Measurements from ENCODE around the gene MAZ. TPM values are rescaled to one million over a fixed set of nuclear protein-coding genes. Genes with fewer than 3 reads are reported as not detected.

The MAZ gene
- total and polyA plus RNA-seq, 3 experiments from 2014 or later: 85.7 to 478 (median 455) TPM

- Histone ChIP-seq H3K9me3 (ENCODE audit: low read length) (no peaks in the 10 kb centered on the region), H3K27ac (ENCODE audit: low read depth, low read length) (peak overlapping the region; percentile 60), H3K4me1 (ENCODE audit: insufficient read depth, low read length) (peaks cover 85% of the 10 kb centered on the region), H3K4me3 (ENCODE audit: low read length) (peak overlapping the region; percentile 79), H3K27me3 (ENCODE audit: insufficient read depth, low read length, poor library complexity, severe bottlenecking) (no peaks in the 10 kb centered on the region), H3K36me3 (ENCODE audit: insufficient read depth, low read length) (peaks cover 15% of the 10 kb centered on the region)
- peaks cover 60 to 80% (median 70%) of the 10 kb centered on the region in 3 donors for H3K4me1 Mint-ChIP-seq
- DNase-seq: peak in 4 of 5 donors; percentile 27 to 74 (median 42)
- H3K9me3 Mint-ChIP-seq: no peaks in the 10 kb centered on the region
- no peaks in the 10 kb centered on the region for H3K27me3 Mint-ChIP-seq
- ChIA-PET CTCF (interaction anchor here (0.7 to 8.7 kb wide), 6 partner anchors 13 to 145 kb away, joined by 3 to 92 read pairs (median 43); partner anchors contain the start of gene MAZ), POLR2A (interaction anchor here (0.5 to 3.1 kb wide), 11 partner anchors 7 to 120 kb away, joined by 3 to 17 read pairs (median 3); partner anchors contain the start of genes KIF22 and MAZ)
- peak overlapping the region; percentile 93 to 99 (median 96) for H3K4me3 Mint-ChIP-seq
- H3K36me3 Mint-ChIP-seq: peaks cover 0 to 39% (median 6%) of the 10 kb centered on the region in 3 donors
- peak overlapping the region; percentile 72 to 98 (median 94) for H3K27ac Mint-ChIP-seq
These were observed 14.7 kb downstream of the MAZ start for GRCh38 chr16:29820730-29821642.

DNA sequence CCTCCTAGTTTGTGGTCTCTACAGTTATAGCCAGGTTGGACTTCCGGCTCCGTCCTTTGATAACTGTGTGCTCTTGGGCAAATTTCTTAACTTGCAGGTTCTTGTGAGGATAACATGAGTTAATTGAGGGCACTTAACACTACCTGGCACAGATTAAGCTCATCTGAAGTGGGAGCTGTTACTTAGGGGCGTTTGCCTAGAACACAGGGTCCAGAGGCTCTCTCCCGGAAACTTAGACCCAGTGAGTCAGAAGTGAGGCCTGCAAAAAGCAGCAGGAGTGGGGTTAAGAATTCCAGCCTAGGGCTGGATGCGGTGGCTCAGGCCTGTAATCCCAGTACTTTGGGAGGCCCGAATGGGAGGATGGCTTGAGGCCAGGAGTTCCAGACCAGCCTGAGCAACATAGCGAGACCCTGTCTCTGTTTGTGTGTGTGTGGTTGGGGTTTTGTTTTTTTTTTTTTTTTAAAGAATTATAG is 15.3 kb downstream of the MAZ start:
- DNase-seq: no peak
- H3K9me3 ChIP-seq (ENCODE audit: low read length): no peaks in the 10 kb centered on the region
- H3K4me1 Mint-ChIP-seq: peaks cover 62 to 83% (median 69%) of the 10 kb centered on the region in 3 donors
- no peaks in the 10 kb centered on the region for H3K27me3 Mint-ChIP-seq
- ChIA-PET POLR2A (interaction anchor here (0.5 to 3.1 kb wide), 8 partner anchors 8 to 1045 kb away, joined by 3 to 17 read pairs (median 4); partner anchors contain the start of gene MAZ), CTCF (interaction anchor here (0.7 to 8.7 kb wide), 7 partner anchors 14 to 121 kb away, joined by 3 to 92 read pairs (median 4); partner anchors contain the start of gene MAZ)
- H3K27ac ChIP-seq (ENCODE audit: low read depth, low read length): peak overlapping the region; percentile 60
- H3K36me3 Mint-ChIP-seq: peaks cover 0 to 38% (median 6%) of the 10 kb centered on the region in 3 donors
- H3K27ac Mint-ChIP-seq: peak overlapping the region; percentile 72 to 98 (median 94)
- H3K36me3 ChIP-seq (ENCODE audit: insufficient read depth, low read length): peaks cover 15% of the 10 kb centered on the region
- H3K4me3 Mint-ChIP-seq: peak overlapping the region; percentile 93 to 99 (median 96)
- peaks cover 92% of the 10 kb centered on the region for H3K4me1 ChIP-seq (ENCODE audit: insufficient read depth, low read length)
- H3K9me3 Mint-ChIP-seq: no peaks in the 10 kb centered on the region
- peak overlapping the region; percentile 79 for H3K4me3 ChIP-seq (ENCODE audit: low read length)
- H3K27me3 ChIP-seq (ENCODE audit: insufficient read depth, low read length, poor library complexity, severe bottlenecking): no peaks in the 10 kb centered on the region

DNA sequence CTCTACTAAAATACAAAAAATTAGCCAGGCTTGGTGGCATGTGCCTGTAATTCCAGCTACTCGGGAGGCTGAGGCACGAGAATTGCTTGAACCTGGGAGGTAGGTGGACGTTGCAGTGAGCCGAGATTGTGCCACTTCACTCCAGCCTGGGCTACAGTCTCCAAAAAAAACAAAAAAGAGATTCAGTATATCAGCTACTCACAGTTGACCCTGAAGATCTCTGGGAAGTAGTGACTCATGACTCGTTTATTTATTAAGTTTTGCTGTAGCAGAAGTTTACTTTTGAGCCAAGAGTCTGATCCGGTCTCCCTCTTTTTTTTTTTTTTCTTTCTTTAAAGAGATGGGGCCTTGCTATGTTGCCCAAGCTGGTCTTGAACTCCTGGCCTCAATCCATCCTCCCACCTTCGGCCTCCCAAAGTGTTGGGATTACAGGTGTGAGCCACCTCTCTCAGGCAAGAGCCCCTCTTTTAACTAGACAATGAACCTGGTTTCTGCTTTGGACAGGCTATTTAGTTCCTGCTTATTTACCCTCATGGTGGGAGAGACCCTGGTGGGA is 18.3 kb downstream of the MAZ start:
- Histone ChIP-seq H3K36me3 (ENCODE audit: insufficient read depth, low read length) (peaks cover under 1% of the 10 kb centered on the region), H3K4me1 (ENCODE audit: insufficient read depth, low read length) (peaks cover 94% of the 10 kb centered on the region), H3K9me3 (ENCODE audit: low read length) (no peaks in the 10 kb centered on the region), H3K27me3 (ENCODE audit: insufficient read depth, low read length, poor library complexity, severe bottlenecking) (no peaks in the 10 kb centered on the region), H3K27ac (ENCODE audit: low read depth, low read length) (no peak overlapping the region), H3K4me3 (ENCODE audit: low read length) (peak overlapping the region; percentile 50)
- H3K36me3 Mint-ChIP-seq: peaks cover 0 to 20% (median 2%) of the 10 kb centered on the region in 3 donors
- peaks cover 55 to 78% (median 57%) of the 10 kb centered on the region in 3 donors for H3K4me1 Mint-ChIP-seq
- no peak for DNase-seq
- peak overlapping the region in 6 of 7 donors; percentile 46 to 79 (median 71) for H3K4me3 Mint-ChIP-seq
- ChIA-PET CTCF (interaction anchor here (1.1 to 1.9 kb wide), 3 partner anchors 9 to 24 kb away, joined by 3 to 7 read pairs (median 4); partner anchors contain the start of gene PAGR1), POLR2A (interaction anchor here (0.6 to 1.4 kb wide), 4 partner anchors 9 to 30 kb away, joined by 3 to 10 read pairs (median 4); partner anchors contain the start of gene PAGR1)
- peak overlapping the region; percentile 61 to 93 (median 78) for H3K27ac Mint-ChIP-seq
- H3K9me3 Mint-ChIP-seq: no peaks in the 10 kb centered on the region
- no peaks in the 10 kb centered on the region for H3K27me3 Mint-ChIP-seq

DNA sequence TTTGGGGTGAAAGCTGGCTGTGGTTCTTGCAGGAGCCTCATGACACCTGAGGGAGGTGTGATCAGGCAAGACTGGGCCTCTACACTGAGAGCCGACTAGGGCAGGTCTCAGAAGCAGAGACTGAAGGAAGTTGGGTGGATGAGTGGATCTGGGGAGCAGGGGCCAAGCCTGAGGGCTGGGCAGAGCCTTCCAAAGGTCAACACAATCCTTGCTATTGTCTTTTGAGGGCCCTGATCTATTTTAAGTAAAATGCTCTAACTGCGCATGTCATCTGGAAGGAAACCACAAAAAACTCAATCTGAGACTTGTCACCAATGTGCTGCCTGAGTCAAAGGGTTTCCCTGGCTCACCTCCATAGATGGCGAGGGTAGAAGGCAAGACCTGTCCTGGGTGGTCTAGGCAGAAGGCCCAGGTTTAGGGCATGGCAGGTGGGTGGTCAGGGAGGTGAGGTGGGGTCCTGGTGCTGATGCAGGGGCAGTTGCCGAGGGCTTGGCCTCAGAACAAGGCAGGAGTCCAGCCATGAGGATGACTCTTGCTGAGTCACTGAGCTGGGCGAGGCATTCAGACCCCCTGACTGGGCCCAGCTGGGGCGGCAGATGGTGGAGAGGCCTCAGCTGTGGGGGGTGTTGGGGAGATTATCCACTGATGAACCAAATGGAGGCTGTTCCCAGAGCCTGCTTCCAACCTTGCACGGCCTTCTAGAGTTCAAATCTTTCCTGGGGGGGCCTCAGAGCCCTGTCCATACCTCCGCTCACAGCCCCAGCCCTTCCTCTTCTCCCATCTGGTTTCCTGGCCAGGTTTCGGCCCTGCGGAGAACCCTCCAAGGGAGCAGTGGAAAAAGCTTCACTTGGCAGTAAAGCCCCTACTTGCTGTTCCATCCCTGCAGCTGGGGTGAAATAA is 19.1 kb downstream of the MAZ start:
- DNase-seq: peak in 1 of 5 donors; percentile 39
- H3K4me3 Mint-ChIP-seq: peak overlapping the region; percentile 46 to 79 (median 71)
- no peaks in the 10 kb centered on the region for H3K9me3 Mint-ChIP-seq
- no peaks in the 10 kb centered on the region for H3K27me3 ChIP-seq (ENCODE audit: insufficient read depth, low read length, poor library complexity, severe bottlenecking)
- peaks cover 51 to 78% (median 55%) of the 10 kb centered on the region in 3 donors for H3K4me1 Mint-ChIP-seq
- ChIA-PET POLR2A (interaction anchor here (1.2 to 1.4 kb wide), 3 partner anchors 9 to 18 kb away, joined by 3 to 10 read pairs (median 4); partner anchors contain the start of gene PAGR1), CTCF (interaction anchor here (1.1 to 3.0 kb wide), 5 partner anchors 9 to 23 kb away, joined by 3 to 22 read pairs (median 8); partner anchors contain the start of gene PAGR1)
- H3K27ac ChIP-seq (ENCODE audit: low read depth, low read length): no peak overlapping the region
- H3K36me3 ChIP-seq (ENCODE audit: insufficient read depth, low read length): peaks cover 4% of the 10 kb centered on the region
- H3K36me3 Mint-ChIP-seq: peaks cover 0 to 21% (median 2%) of the 10 kb centered on the region in 3 donors
- peak overlapping the region; percentile 50 for H3K4me3 ChIP-seq (ENCODE audit: low read length)
- no peaks in the 10 kb centered on the region for H3K27me3 Mint-ChIP-seq
- peak overlapping the region; percentile 61 to 93 (median 88) for H3K27ac Mint-ChIP-seq
- H3K9me3 ChIP-seq (ENCODE audit: low read length): no peaks in the 10 kb centered on the region
- peaks cover 94% of the 10 kb centered on the region for H3K4me1 ChIP-seq (ENCODE audit: insufficient read depth, low read length)

GRCh38 chr16:29826342-29826695 is 20.0 kb downstream of the MAZ start:
- Histone ChIP-seq H3K27ac (ENCODE audit: low read depth, low read length) (no peak overlapping the region), H3K9me3 (ENCODE audit: low read length) (no peaks in the 10 kb centered on the region), H3K27me3 (ENCODE audit: insufficient read depth, low read length, poor library complexity, severe bottlenecking) (no peaks in the 10 kb centered on the region), H3K4me3 (ENCODE audit: low read length) (no peak overlapping the region), H3K36me3 (ENCODE audit: insufficient read depth, low read length) (peaks cover 10% of the 10 kb centered on the region), H3K4me1 (ENCODE audit: insufficient read depth, low read length) (peaks cover 94% of the 10 kb centered on the region)
- DNase-seq: no peak
- peaks cover 0 to 23% (median 2%) of the 10 kb centered on the region in 3 donors for H3K36me3 Mint-ChIP-seq
- peaks cover 45 to 75% (median 48%) of the 10 kb centered on the region in 3 donors for H3K4me1 Mint-ChIP-seq
- H3K9me3 Mint-ChIP-seq: no peaks in the 10 kb centered on the region
- H3K27me3 Mint-ChIP-seq: no peaks in the 10 kb centered on the region
- H3K27ac Mint-ChIP-seq: peak overlapping the region in 3 of 8 donors; percentile 70 to 91 (median 76)
- CTCF ChIA-PET: interaction anchor here (1.0 to 3.0 kb wide), 4 partner anchors 10 to 40 kb away, joined by 3 to 22 read pairs (median 10); partner anchors contain the start of gene PAGR1
- H3K4me3 Mint-ChIP-seq: peak overlapping the region in 2 of 7 donors; percentile 79 to 81
- POLR2A ChIA-PET: interaction anchor here (0.8 to 2.0 kb wide), 6 partner anchors 9 to 784 kb away, joined by 3 to 10 read pairs (median 4); partner anchors contain the start of gene PAGR1

DNA sequence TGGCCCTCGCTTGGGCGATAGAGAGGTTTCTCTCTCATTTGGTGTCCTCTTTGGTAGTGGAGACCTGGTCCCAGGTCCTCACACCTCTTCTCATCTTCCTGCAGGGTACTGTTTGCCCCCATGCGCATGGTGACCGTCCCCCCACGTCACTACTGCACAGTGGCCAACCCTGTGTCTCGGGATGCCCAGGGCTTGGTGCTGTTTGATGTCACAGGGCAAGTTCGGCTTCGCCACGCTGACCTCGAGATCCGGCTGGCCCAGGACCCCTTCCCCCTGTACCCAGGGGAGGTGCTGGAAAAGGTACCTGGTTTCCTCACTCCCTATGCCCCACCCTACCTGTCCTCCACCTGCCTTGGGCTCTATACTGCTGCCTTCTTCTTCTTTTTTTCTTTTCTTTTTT is 24.4 kb downstream of the MAZ start:
- H3K4me1 ChIP-seq (ENCODE audit: insufficient read depth, low read length): peaks cover 50% of the 10 kb centered on the region
- no peak overlapping the region for H3K27ac ChIP-seq (ENCODE audit: low read depth, low read length)
- no peaks in the 10 kb centered on the region for H3K9me3 ChIP-seq (ENCODE audit: low read length)
- no peaks in the 10 kb centered on the region for H3K9me3 Mint-ChIP-seq
- peaks cover 25 to 46% (median 29%) of the 10 kb centered on the region in 3 donors for H3K4me1 Mint-ChIP-seq
- ChIA-PET CTCF (no interaction called here), POLR2A (no interaction called here)
- H3K4me3 Mint-ChIP-seq: no peak overlapping the region
- no peak for DNase-seq
- H3K27me3 Mint-ChIP-seq: no peaks in the 10 kb centered on the region
- H3K4me3 ChIP-seq (ENCODE audit: low read length): no peak overlapping the region
- peak overlapping the region in 2 of 8 donors; percentile 50 to 71 for H3K27ac Mint-ChIP-seq
- H3K36me3 ChIP-seq (ENCODE audit: insufficient read depth, low read length): peaks cover 29% of the 10 kb centered on the region
- H3K27me3 ChIP-seq (ENCODE audit: insufficient read depth, low read length, poor library complexity, severe bottlenecking): no peaks in the 10 kb centered on the region
- H3K36me3 Mint-ChIP-seq: peaks cover 6 to 57% (median 7%) of the 10 kb centered on the region in 3 donors

All from CD8-positive, alpha-beta memory T cell (primary cell).